Superior temporal gyrus (tissue), 1 donor: ENCODE results near the gene TRIO.

Source experiments
- DNase-seq: peaks from one replicate; pipeline ENCODE4 v3.0.0-alpha.2; 2016; ENCODE audit errors: extremely low spot score

TRIO gene

DNA sequence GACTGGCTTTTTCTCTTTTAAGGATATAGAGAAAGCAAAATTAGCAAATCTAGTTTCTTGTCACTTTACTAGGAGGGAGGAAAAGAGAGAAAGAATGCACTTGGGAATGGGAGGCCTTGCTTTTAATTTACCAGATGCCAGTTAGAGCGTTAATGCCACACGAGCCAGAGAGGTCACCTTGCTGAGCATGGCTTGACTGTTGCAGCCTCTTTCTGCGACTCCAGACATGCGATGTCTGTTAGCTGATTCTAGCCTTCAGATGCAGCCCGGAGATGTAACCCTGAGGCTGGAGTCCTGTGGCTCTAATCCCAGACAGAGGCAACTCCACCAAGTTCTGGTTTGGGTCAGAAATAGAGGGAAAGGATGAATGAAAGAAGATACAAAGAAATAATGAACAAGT, 152.5 kb downstream of the TRIO start:
- DNase-seq = no peak

DNA sequence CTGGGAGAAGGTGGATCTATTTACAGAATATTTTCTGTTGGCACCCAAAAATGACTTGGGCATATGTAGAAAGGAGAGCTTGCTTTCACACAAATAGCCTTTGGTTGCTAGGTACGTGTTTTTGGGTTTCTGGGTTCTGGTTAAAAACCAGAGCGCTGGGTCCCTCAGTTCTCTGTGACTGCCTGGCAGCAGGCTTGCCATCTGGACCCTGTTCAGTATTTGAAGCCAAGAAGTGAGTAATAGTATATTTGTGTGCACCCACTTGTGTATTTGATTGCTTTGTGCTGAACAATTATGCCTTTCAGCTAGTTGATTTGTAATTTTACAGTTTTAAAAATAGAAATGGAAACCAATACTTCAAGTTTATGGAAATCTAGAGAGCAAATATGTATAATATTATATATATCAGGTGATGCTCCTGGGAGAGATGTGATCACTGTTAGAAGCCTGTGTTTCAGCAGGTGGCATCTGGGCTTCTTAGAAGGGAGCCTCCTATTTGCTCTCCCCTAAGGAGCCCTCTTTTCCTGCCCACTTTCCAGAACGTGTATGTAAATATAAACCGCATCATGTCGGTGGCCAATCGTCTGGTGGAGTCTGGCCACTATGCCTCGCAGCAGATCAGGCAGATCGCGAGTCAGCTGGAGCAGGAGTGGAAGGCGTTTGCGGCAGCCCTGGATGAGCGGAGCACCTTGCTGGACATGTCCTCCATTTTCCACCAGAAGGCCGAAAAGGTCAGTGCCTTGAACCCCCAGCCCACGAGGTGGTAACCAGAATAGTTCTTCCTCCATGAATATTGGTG, 153.6 kb downstream of the TRIO start:
- peak; percentile 78 for DNase-seq

DNA sequence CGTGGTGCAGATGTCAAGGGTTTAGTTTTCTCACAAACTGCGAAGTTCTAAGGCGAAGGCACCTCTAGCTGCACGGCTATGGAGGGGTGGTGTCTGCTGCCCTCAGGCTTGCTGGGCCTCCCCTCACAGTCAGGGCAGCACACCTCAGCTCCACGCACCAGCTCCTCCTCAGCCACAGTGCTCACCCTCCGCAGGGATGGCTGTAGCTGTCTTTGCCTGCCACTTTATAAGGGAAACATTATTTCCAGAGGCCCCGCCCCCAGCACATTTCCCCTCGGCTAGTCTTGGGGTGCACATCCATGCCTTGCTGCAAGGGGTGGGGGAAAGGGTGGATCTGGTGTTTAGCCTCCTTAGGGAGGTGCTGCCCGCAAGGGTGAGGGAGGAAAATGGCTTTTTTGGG, 154.6 kb downstream of the TRIO start:
- DNase-seq = no peak

DNA sequence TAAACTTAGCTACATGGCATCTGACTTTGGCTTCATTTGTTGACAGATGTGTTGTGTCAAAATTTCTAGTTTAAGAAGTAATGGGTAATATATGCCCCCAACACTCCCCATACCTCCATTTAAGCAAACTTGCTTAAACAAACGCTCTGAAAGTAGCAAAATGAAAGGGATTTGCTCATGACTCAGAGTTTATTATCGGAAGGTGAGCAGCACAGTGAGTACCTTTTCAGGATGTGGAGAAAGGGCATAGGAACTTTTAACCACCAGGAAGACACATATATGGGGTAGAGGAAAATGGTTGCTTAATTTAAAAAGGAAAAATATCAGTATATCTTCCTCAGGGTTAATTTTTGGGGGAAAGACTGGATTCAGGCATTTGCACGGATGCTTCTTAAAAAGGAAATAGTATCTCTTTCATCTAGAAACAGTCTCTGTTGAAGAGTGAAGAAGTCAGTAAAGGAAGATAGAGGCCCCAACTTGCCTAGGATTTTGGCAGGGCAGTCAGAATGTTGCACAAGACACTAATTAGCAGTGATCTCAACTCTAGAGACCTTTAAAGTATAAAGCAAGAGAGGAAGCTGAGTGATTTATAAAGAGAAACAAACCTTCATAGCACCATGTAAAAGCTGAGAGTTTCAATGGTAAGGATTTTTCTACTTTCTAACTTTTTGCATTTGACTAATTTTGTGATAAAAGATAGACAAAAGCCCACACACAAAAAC, 155.1 kb downstream of the TRIO start:
- no peak for DNase-seq

DNA sequence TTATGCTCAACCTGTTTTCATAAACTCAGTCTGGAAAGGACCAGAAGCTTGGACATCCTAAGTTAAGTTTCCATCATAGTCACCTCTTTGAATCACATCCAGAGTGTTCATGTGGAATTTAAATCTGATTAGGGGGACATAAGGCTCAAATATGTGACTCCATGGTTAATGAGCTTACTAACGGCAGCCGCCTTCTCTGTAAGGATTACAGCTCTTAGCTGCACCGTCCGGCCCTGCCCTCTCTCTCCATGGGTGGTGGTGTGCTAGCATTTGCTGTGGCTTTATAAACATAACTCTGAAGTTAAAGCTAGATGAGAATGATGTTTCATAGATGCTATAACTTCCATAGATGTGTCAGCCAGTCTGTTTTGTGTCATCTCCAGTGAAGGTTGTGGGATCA, 156.5 kb downstream of the TRIO start:
- DNase-seq = no peak

DNA sequence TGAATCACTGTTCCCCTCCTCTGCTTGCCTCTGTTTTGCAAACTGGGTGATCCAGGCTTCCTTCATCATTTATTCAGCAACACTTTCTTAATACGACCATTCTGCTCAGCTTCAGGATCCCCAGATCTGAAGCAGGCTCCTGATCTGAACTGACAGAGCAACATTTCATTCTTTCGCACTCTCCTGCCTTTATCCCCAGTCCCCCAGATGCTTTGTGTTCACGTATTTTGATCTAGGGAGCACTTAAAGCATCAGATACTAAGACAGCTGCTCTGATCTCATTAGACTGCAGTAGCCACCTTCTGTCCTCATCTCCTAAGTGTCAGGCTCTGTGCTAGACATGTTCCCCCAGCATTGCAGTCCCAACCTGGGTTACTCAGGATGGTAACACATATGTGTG, 158.0 kb downstream of the TRIO start:
- DNase-seq = no peak

DNA sequence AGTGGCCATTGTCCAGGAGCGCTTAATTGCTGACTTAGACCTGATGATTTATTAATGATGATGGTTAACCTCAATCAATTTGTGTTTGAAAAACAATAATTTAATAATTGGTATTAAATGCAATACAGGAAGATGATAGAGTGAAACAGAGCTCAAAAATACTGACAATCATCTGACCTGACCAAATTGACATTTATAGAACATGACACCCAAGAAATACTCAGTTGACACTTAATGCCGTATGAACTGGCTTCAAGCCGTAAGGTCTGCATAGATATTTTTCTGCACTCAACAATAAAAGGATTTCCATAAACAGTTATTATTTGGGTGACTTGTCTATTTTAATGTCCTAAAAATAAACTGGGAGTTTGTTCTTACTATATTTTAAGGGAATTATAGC, 159.2 kb downstream of the TRIO start:
- no peak for DNase-seq

DNA sequence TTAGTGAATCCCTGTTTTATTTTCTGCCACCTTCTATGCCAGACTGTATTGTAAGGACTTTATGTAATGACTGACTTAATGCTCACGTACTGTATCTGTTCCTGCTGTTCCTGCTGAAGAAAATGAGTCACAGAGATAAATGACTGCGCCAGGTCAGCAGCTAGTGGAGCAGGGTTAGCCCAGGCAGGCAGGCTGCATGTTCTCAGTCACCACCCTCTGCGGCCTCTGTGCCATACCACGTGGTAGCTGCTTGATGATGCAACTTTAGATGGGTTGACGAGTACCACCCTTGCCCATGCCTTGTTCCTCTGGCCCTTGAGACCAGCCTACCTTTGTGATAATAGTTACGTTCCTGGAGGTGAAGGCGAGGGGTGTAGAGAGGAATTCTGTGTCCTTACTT, 161.9 kb downstream of the TRIO start:
- DNase-seq = no peak

DNA sequence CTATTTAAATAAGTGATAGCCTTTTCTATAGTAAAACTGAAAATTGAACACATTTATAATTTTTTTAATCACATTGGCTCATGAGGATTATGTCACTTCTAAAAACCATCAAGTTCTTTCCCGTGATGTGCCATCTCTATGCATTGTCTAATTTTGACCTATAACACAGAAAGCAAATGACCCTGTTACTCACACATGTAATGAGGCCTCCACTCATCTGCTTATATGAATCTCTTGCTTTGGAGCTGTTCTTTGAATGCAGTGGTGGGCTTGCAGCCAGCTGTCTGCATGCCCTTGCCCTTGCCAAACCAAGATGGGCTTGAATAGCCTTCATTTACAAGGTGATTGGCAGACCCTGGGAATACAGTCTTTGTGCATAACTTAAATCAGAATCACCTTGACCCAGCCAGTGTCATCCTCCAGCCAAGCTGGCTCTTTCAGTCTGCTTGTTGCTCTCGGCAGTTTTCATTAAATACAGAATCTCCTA, 163.2 kb downstream of the TRIO start:
- DNase-seq = no peak

DNA sequence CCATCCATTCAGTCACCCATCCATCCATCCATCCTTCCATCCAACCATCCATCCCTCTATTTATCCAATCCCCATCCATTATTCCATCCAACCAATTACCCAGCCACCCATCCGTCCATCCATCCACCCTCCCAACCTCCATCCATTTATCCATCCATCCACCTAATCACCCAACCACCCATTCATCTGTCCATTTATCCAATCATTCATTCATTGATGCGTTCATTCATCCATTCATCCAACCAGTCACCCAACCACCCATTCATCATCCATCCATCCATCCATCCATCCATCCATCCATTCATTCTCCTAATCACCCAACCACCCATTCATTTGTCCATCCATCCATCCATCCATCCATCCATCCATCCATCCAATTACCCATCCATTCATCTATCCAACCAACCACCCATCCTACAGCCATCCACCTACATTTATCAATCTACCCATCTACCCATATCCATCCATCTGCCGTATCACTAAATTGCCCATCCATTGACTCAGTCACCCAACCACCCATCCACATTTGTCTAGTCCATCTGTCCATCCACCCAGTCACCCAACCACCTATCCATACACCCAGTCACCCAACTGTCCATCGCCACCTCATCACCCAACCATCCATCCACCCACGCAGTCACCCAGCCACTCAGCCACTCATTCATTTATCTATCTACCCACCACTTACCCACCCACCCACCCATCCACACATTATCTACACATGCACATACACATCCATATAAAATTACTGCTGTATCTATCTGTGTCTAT, 165.4 kb downstream of the TRIO start:
- no peak for DNase-seq

DNA sequence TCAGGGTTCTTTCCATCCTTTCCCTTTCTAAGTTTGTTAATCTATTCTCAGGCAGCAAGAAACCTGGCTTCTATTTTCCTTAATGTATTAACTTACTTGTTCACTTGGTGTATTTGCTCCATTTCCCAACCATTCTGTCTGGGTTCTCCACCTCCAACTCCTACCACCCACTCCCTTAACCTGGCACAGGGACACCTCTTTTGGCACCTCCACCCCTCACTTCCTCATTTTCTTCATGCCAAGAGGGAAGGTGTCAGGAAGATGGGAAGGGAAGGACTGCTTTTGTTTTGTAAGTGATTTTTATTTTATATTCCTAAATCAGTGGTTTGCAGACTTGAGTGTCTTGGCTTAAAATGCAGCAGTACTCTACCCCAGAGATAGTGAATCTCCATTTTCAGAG, 166.1 kb downstream of the TRIO start:
- DNase-seq = no peak

DNA sequence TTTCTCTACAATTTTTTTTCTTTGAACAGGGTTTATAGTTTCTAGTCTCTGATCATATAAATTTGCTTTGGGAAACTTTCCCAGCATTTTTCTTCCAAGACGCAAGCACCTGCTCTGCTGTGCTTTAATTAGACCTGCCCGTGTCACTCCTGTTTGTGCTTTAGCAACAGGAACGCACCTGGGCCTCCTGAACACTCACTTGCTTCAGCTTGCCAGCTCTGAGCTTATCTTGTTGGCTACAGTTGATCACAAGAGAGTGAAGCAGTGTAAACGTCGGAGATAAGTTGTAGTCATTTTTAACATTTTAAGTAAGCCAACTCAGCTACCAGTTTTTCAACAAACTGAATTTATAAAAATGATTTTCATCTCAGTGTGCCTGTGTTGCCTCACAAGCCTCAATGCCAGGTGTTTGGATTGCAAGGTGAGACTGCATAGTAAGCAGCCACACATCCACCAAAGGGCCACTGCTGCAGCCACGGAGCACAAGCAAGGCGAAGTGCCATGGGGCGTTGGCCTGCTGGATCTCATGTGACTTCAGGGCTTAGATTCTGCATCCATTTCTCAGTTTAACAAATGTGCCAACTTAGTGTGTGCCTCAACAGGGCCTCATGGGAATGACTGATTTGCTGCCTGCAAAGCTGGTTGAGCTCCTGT, 166.9 kb downstream of the TRIO start:
- DNase-seq = no peak

DNA sequence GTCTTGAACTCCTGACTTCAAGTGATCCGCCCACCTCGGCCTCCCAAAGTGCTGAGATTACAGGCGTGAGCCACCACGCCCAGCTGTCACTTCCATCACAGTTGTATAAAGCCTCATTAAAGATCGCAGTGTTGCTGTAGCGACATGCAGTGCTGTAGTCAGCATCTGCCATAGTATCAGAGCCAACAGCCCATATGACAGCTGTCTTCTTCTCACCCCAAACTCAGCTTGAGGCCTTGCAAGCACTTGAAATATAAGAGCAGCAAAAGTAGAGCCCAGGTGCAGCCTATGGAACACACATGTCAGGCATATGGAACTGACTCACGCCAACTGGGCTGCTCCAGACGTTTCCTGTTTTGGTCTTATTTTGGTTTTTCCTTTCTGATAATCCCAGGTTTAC, 167.8 kb downstream of the TRIO start:
- DNase-seq = no peak

DNA sequence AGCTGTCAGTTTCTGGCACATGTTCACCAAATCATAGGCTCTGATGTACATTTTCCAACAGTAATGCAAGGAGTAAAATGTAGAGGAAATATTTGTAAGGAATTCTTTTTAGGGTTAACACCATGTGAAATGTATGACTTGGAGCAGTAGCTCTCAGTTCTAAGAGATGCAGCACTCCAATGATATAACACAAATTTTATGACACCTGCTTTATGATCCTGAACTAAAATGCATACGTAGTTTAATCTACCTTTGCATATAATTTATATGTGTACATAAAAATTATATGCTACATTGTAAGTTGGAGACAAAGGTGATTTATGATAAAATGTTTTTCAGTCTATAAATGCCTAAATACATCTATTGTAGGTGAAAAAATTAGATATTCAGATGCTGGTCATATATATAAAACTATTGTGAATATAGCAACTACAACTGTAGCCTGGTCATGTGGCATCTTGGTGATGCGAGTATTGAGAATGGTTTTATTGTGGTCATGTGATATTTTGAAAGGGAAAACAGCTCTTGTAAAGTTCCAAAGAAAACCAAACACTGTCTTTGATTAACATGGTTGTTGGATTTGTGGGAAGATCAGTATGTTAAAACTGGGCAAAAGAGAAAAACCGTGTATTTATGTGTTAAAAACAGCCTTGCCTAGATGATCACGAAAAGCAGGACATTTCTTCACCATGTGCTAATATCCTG, 171.0 kb downstream of the TRIO start:
- no peak for DNase-seq

DNA sequence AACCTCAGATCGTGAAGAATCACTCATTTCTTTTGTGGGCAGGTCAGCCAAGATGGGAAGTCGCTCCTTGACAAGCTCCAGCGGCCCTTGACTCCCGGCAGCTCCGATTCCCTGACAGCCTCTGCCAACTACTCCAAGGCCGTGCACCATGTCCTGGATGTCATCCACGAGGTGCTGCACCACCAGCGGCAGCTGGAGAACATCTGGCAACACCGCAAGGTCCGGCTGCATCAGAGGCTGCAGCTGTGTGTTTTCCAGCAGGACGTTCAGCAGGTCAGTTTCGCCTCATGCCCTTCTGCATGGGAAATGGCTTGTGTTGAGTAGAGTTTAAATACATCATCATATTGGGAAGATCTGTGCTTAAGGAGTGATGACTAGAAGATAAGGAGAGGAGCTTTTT, 173.3 kb downstream of the TRIO start:
- no peak for DNase-seq

DNA sequence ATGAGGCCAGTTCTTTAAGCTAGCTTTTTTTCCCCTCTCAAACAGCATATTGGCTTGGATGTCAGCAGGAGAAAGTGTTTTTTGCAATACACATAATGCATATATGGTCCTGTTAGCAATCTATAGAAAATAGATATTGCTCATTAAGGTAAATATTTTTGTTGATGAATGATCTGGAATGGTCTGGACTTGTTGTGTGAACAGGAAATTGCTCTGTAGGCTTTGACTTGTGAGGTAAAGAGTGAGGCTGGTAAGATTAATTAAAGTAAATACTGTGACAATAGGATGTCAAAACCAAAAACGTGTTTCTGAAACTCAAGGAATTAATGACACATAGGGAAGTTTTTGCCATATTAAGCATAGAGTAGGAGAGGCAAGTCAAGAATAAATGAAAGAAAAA, 176.0 kb downstream of the TRIO start:
- no peak for DNase-seq

DNA sequence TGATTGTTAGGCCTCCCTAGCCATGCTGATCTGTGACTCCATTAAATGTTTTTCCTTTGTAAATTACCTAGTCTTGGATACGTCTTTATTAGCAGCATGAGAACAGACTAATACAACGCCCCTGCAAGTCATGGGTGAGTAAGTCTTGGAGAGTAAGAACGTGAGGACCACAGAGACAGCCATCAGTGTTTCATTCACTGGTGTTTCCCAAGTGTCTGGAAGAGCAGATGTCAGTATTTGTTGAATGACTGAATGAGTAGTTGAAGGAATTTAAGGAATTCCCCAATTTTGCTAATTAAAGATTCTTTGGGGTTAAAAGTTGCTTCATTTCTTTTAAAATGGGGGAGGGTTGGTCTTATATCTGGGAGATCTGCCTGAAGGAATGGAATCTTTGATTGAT, 178.8 kb downstream of the TRIO start:
- no peak for DNase-seq

DNA sequence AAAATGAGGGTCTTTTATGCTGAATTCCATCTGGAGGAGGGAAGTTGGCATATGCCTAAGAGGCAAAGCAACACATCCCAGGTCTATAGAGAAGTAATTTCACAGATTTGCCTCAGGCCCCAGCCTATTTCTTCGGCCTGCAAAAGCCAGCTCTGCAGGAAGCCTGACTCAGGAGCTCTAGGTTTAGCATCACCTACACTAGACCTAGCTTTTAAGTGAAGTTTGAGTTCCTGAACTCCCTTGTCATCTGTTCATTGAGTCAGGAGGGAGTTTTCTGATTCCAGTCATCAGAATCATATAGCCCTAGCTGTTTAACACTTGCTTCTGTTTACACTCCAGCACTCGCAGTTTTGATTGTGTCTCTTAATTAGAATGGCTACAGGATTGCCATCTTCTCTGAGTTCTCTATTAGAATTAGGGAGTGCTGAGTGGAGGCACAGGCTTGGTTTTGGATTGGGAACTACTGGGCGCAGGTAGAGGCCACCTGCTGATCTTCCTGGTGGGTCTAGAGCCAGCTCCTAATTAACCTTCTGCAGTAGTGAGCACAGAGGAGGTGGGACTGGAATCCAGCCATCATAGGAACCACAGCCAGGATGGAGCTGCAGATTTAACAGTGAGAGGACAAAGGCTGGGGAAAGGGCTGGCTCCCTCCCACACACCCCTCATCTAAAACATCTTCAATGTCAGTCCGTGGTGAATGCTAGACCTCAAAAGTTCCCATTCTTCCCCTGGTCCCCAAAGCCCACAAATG, 179.5 kb downstream of the TRIO start:
- no peak for DNase-seq

DNA sequence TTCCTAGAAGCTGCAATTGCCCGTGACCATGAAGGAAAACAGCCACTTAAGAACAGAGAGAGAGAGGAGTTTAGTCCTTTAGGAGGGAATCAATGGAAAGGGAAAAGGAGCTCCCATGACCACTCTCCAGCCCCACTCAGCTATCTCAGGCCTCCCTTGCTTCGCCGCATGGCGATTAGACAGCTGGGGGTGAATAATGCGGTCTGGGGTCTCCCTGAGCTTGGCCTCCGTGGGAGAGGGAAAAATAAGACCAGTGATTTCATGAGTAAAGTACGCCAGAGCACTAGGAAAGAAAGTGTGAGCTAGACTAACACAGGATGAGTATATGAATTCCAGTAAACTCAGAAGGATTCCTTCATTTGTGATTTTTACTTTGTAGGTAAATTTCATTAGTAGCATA, 180.3 kb downstream of the TRIO start:
- no peak for DNase-seq

DNA sequence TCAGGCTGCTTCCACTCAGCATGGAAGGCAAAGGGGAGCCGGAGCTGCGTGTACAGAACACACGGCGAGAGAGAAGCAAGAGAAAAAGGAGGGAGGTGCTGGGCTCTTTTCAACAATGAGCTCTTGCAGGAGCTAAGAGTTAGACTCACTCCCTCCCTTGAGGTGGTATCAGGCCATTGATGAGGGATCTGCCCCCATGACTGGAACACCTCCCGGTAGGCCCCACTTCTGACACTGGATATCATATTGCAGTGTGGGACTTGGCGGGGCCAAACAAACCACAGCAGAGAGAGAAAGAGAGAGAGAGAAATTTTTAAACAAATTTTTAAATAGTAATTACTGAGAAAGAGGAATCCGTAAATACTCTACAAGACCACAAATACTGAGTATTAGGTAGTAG, 182.2 kb downstream of the TRIO start:
- no peak for DNase-seq
